ENCODE results near the gene UBXN6.

Gene UBXN6, protein sequence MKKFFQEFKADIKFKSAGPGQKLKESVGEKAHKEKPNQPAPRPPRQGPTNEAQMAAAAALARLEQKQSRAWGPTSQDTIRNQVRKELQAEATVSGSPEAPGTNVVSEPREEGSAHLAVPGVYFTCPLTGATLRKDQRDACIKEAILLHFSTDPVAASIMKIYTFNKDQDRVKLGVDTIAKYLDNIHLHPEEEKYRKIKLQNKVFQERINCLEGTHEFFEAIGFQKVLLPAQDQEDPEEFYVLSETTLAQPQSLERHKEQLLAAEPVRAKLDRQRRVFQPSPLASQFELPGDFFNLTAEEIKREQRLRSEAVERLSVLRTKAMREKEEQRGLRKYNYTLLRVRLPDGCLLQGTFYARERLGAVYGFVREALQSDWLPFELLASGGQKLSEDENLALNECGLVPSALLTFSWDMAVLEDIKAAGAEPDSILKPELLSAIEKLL

DNA sequence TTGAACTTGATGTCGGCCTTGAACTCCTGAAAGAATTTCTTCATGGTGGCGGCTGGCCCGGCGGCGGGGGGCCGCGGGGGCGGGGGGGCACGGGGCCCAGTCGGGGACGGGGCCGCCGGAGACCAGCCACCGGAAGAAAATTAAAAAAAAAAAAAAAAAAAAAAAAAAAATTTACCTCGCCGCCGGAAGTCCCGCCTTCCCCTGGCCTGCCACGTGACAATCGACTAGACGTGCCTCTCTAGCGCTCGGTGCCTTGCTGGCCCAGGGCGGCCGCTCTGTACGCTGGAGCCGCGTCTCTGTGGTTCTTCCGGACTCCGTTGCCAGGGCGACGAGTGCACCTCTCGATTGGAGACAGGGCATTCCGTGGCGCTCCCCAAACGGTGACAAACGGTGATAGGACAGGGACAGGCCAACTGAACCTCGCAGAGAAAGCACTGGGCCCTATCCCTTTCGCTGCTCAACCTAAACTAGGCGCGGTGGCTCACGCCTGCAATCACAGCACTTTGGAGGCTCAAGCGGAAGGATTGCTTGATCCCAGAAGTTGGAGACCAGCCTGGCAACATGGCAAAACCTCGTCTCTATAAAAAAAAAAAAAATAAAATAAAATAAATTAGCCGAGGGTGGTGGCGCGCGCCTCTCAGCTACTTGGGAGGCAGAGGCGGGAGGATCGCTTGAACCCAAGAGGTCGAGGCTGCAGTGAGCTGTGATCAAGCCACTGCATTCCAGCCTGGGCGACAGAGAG, at the start of gene UBXN6:
UBXN6 (minus strand) TSS at position 141 of the 742 bp plus-strand sequence; CDS start at position 44, 97 bp downstream.
- H3K4me3 ChIP-seq (ENCODE audit: low read depth, low read length): peak within 1 kb of the TSS; percentile 91
- TF ChIP-seq, protein P1, sequence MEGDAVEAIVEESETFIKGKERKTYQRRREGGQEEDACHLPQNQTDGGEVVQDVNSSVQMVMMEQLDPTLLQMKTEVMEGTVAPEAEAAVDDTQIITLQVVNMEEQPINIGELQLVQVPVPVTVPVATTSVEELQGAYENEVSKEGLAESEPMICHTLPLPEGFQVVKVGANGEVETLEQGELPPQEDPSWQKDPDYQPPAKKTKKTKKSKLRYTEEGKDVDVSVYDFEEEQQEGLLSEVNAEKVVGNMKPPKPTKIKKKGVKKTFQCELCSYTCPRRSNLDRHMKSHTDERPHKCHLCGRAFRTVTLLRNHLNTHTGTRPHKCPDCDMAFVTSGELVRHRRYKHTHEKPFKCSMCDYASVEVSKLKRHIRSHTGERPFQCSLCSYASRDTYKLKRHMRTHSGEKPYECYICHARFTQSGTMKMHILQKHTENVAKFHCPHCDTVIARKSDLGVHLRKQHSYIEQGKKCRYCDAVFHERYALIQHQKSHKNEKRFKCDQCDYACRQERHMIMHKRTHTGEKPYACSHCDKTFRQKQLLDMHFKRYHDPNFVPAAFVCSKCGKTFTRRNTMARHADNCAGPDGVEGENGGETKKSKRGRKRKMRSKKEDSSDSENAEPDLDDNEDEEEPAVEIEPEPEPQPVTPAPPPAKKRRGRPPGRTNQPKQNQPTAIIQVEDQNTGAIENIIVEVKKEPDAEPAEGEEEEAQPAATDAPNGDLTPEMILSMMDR (IDR thresholded peaks at IDR 0.05; ENCODE audit: low read depth, low read length): no peak

DNA sequence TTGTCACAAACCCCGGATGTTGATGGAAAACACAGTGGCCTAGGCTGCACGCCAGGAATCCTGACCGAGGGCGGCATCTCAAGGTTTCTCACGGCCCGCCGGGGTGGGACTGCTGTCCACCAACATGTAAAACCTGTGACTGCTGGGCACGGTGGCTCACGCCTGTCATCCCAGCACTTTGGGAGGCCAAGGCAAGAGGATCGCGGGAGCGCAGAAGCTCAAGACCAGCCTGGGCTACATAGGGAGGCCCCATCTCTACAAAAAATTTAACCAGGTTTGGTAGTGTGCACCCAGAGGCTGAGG, 49.5 kb upstream of the UBXN6 start:
- TF ChIP-seq, protein P1 (IDR thresholded peaks at IDR 0.05; ENCODE audit: low read depth, low read length): no peak
- H3K4me3 ChIP-seq (ENCODE audit: low read depth, low read length): no peak overlapping the region

DNA sequence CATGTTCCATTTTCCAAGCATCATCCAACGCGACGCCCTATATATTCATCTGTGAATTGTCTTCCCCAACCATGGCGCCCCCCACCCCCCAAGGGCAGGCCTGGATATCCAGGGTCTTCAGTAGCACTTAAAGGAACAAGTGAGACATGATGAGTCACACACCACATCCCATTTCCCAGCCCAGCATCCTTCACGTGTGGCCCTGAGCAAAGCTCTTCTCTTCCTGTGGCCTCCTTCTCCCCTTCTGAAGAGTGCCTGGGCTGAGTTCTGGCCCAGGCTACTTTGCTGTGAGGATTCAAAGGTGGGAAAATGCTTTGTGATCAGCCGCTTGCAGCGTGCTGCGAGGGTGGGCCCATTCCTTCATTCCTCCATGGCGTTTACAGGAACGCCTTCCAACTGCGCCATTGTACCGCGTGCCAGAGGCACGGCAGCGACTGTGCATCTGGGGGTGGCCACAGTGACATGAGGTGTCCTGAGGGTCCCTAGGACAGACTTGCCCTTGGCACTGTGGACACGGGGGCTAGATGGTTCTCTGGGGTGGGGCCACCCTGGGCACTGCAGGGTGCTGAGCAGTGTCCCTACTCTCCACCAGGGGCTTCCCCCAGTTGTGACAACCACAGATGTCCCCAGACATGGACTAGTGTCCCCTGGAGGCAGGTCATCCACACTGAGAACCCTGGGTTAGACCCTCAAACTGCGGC, 49.0 kb upstream of the UBXN6 start:
- no peak overlapping the region for H3K4me3 ChIP-seq (ENCODE audit: low read depth, low read length)
- TF ChIP-seq, protein P1 (IDR thresholded peaks at IDR 0.05; ENCODE audit: low read depth, low read length): no peak

GRCh38 chr19:4505570-4506448, 48.2 kb upstream of the UBXN6 start:
- TF ChIP-seq, protein P1 (IDR thresholded peaks at IDR 0.05; ENCODE audit: low read depth, low read length): no peak
- H3K4me3 ChIP-seq (ENCODE audit: low read depth, low read length): no peak overlapping the region

- H3K4me3 ChIP-seq (ENCODE audit: low read depth, low read length): no peak overlapping the region
- TF ChIP-seq, protein P1 (IDR thresholded peaks at IDR 0.05; ENCODE audit: low read depth, low read length): no peak
Observed at GRCh38 chr19:4504891-4505569, 47.4 kb upstream of the UBXN6 start.

DNA sequence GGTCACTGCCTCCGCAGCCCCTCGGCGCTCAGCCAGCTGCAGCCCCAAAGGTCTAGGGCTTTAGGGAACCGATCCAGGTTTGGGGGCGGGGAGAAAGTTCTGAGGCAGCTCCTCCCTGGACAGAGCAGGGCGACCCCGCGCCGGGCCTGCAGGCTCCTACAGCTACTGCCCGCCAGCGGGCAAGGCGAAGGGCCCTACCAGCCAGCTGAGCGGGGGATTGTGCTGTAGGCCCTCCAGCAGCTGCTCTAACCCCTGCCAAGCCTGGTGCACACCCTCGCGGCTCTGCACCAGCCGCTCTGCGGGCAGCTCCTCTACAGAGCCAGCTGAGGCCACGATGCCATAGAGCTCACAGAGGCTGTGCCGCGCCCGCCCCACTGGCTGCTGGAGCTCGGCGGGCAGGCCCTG, 46.7 kb upstream of the UBXN6 start:
- H3K4me3 ChIP-seq (ENCODE audit: low read depth, low read length): no peak overlapping the region
- TF ChIP-seq, protein P1 (IDR thresholded peaks at IDR 0.05; ENCODE audit: low read depth, low read length): no peak

All from WI38 (cell line).